IMR-90 (cell line): Measurements from ENCODE around the gene GALNT14. TPM values are rescaled to one million over a fixed set of nuclear protein-coding genes. Genes with fewer than 3 reads are reported as not detected.

Experiments
- ATAC-seq: fragments of 200-7000 bp; cut with Tn5 transposase; 2 replicates; pipeline ENCODE4 v1.9.1; 2020; ENCODE audit warnings: low read depth, mild to moderate bottlenecking, moderate library complexity
- BruUV-seq: library from RNA; stranded (reverse); fragments of 400-500 nt; replicated peaks from 2 replicates; lab custom pipeline; 2021; lab: Mats Ljungman, UMichigan
- CTCF ChIA-PET: fragments of 300-600 bp; formaldehyde crosslinking; extraction: SDS; loops from one replicate; lab custom pipeline; 2021; ENCODE audit warnings: antibody characterized with exemption; lab: Yijun Ruan, JAX
- POLR2A ChIA-PET: fragments of 300-600 bp; sonication (Branson Sonifier 250); formaldehyde crosslinking; loops from one replicate; lab custom pipeline; 2022; ENCODE audit warnings: antibody characterized with exemption; ENCODE audit not compliant: unreplicated experiment; lab: Charles Lee
- DNase-seq: peaks from one replicate; pipeline ENCODE4 v3.0.0; 2013
- H2AFZ ChIP-seq: replicated peaks from 2 replicates; pipeline ENCODE3; 2013; ENCODE audit warnings: low read length, mild to moderate bottlenecking; ENCODE audit not compliant: poor library complexity
- H2AK5ac ChIP-seq: 2 replicates; pipeline ENCODE4 v1.6.1; 2013; ENCODE audit warnings: low read depth, low read length, inconsistent platforms
- H2AK9ac ChIP-seq: replicated peaks from 2 replicates; pipeline ENCODE3; 2013; ENCODE audit warnings: mild to moderate bottlenecking, low read depth, low read length, moderate library complexity; ENCODE audit not compliant: poor library complexity
- H2BK120ac ChIP-seq: 2 replicates; pipeline ENCODE4 v1.6.1; 2013; ENCODE audit warnings: low read depth, low read length, inconsistent platforms
- H2BK15ac ChIP-seq: 3 replicates; pipeline ENCODE4 v1.6.1; 2013; ENCODE audit warnings: low read depth, low read length, inconsistent platforms
- H2BK20ac ChIP-seq: 2 replicates; pipeline ENCODE4 v1.6.1; 2013; ENCODE audit warnings: low read depth, mild to moderate bottlenecking, inconsistent platforms, low read length, moderate library complexity
- H2BK5ac ChIP-seq: 2 replicates; pipeline ENCODE4 v1.6.1; 2013; ENCODE audit warnings: mild to moderate bottlenecking, low read depth, low read length, inconsistent platforms; ENCODE audit not compliant: poor library complexity, severe bottlenecking
- H3K14ac ChIP-seq: replicated peaks from 2 replicates; pipeline ENCODE4 v1.6.1; 2013; ENCODE audit warnings: low read depth, low read length, inconsistent platforms
- H3K18ac ChIP-seq: 2 replicates; pipeline ENCODE4 v1.6.1; 2013; ENCODE audit warnings: low read depth, low read length, control low read depth
- H3K23ac ChIP-seq: 2 replicates; pipeline ENCODE4 v1.6.1; 2013; ENCODE audit warnings: low read depth, low read length, inconsistent platforms
- H3K27ac ChIP-seq: 2 replicates; pipeline ENCODE4 v1.5.1; 2013; ENCODE audit warnings: mild to moderate bottlenecking, control low read depth, low read length; ENCODE audit not compliant: insufficient read depth
- H3K27me3 ChIP-seq: 2 replicates; pipeline ENCODE4 v1.6.1; 2013; ENCODE audit warnings: low read length; ENCODE audit not compliant: control insufficient read depth, insufficient read depth
- H3K36me3 ChIP-seq: 2 replicates; pipeline ENCODE4 v1.6.1; 2013; ENCODE audit warnings: low read length, mixed read lengths; ENCODE audit not compliant: control insufficient read depth, insufficient read depth
- H3K4ac ChIP-seq: 2 replicates; pipeline ENCODE4 v1.6.1; 2013; ENCODE audit warnings: low read depth, low read length, inconsistent platforms
- H3K4me1 ChIP-seq: 2 replicates; pipeline ENCODE4 v1.6.1; 2013; ENCODE audit warnings: low read length, mixed read lengths; ENCODE audit not compliant: control insufficient read depth, insufficient read depth
- H3K4me2 ChIP-seq: 2 replicates; pipeline ENCODE4 v1.6.1; 2013; ENCODE audit warnings: low read depth, mild to moderate bottlenecking, control low read depth, low read length, moderate library complexity
- H3K4me3 ChIP-seq: 2 replicates; pipeline ENCODE4 v1.5.1; 2013; ENCODE audit warnings: low read depth, mild to moderate bottlenecking, control low read depth, low read length, moderate library complexity; ENCODE audit not compliant: insufficient read depth
- H3K56ac ChIP-seq: 2 replicates; pipeline ENCODE4 v1.6.1; 2013; ENCODE audit warnings: low read length, inconsistent platforms; ENCODE audit not compliant: insufficient read depth; ENCODE audit errors: extremely low read depth
- H3K79me1 ChIP-seq, 2 experiments: 2 replicates each; pipeline ENCODE4 v1.6.1; 2013; ENCODE audit warnings: low read length in 2 of 2, inconsistent platforms in 1 of 2, low read depth in 1 of 2
- H3K9ac ChIP-seq: 2 replicates; pipeline ENCODE4 v1.6.1; 2013; ENCODE audit warnings: low read depth, low read length, control low read depth
- H3K9me1 ChIP-seq: 2 replicates; pipeline ENCODE4 v1.6.1; 2013; ENCODE audit warnings: low read length, inconsistent platforms; ENCODE audit not compliant: insufficient read depth
- H3K9me3 ChIP-seq: 2 replicates; pipeline ENCODE4 v1.6.1; 2013; ENCODE audit warnings: low read length; ENCODE audit not compliant: control insufficient read depth, insufficient read depth
- H4K20me1 ChIP-seq: 2 replicates; pipeline ENCODE4 v1.6.1; 2013; ENCODE audit warnings: low read length, inconsistent platforms; ENCODE audit not compliant: insufficient read depth
- H4K5ac ChIP-seq: 2 replicates; pipeline ENCODE4 v1.6.1; 2013; ENCODE audit warnings: mild to moderate bottlenecking, low read depth, low read length, control low read depth
- H4K8ac ChIP-seq, 2 experiments: 2 replicates each; pipeline ENCODE4 v1.6.1; 2013; ENCODE audit warnings: low read depth in 2 of 2, low read length in 2 of 2, control low read depth in 1 of 2, inconsistent platforms in 1 of 2
- H4K91ac ChIP-seq: 2 replicates; pipeline ENCODE4 v1.6.1; 2013; ENCODE audit warnings: low read depth, low read length, inconsistent platforms; ENCODE audit not compliant: insufficient read depth
- SMC3 ChIP-seq: fragments of 150-350 bp; IDR thresholded peaks from 2 replicates; pipeline ENCODE4 v1.6.1; 2016; ENCODE audit warnings: low read depth, mild to moderate bottlenecking, antibody characterized with exemption, low read length, moderate library complexity
- WGBS, 2 experiments: methylation state at CpG; one replicate each; pipeline versions ENCODE4 v1.1.5 to v1.1.7; 2013; ENCODE audit warnings: missing lambda C conversion rate in 2 of 2; ENCODE audit not compliant: insufficient read length in 1 of 2; ENCODE audit errors: extremely low coverage in 2 of 2; 5-methylcytosine and 5-hydroxymethylcytosine counted together
- dilution Hi-C: fragments of 300-500 bp; cut with HindIII; formaldehyde crosslinking; loops from one replicate; pipeline ENCODE4 v1.14.3; 2018; ENCODE audit warnings: low sequenced_read_pairs; ENCODE audit not compliant: unreplicated experiment
- in situ Hi-C: fragments of 300-500 bp; cut with MboI; formaldehyde crosslinking; loops from 3 replicates; pipeline ENCODE4 v1.14.3; 2019; ENCODE audit warnings: low sequenced_read_pairs, inconsistent platforms, mixed read lengths
- intact Hi-C: fragments of 100-400 bp; cut with micrococcal nuclease; formaldehyde crosslinking; loops from 2 replicates; pipeline ENCODE4 v1.10.0; 2022
- polyA plus RNA-seq, 3 experiments: library from polyadenylated mRNA; depleted of rRNA; stranded (reverse); fragments of >200 nt; gene quantifications; 2 replicates each; pipeline ENCODE4 v1.2.3, GENCODE V29; 2012; ENCODE audit warnings: low replicate concordance in 1 of 3
- total RNA-seq: library from RNA; depleted of rRNA; stranded (reverse); fragments of >200 nt; gene quantifications from 2 replicates; pipeline ENCODE4 v1.2.3, GENCODE V29; 2012
- TF ChIP-seq, protein P1 (sequence below): conservative IDR thresholded peaks from 2 replicates; pipeline ENCODE4 v1.5.1; 2012; ENCODE audit warnings: mild to moderate bottlenecking, low read depth, low read length, improper control_type of control experiment

Gene GALNT14
- total and polyA plus RNA-seq, 2 of the 4 experiments (the other 2 are of a cell fraction): 0.15 to 0.18 TPM

DNA sequence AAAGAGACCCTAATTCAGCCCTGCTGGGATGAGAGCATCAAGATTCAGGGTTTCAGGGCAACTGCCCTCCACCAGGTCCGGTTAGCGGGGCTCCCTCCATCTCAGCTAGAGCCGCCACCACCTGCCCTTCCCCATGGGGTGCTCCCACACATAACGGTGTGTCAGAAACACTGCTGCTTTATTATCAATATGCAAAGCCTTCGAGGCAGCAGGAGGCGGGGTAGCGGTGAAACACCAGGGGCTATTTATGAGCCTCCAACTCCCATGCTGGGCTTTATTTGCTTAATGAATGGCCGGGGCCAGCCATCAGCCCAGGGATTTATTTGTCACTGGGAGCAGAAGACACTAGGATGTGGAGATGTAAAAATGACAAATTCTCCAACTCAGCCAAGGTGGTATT is 109.8 kb downstream of the GALNT14 start:
- Histone ChIP-seq H4K91ac (no peak overlapping the region), H3K4me1 (no peaks in the 10 kb centered on the region), H3K36me3 (no peaks in the 10 kb centered on the region), H3K14ac (no peak overlapping the region), H3K79me1 (no peaks in the 10 kb centered on the region), H3K27me3 (peaks cover 2% of the 10 kb centered on the region; the same call in 1 of the 2 replicates), H2BK5ac (no peak overlapping the region), H2BK120ac (no peak overlapping the region), H4K5ac (no peak overlapping the region), H2AK9ac (no peak overlapping the region), H3K27ac (no peak overlapping the region), H3K18ac (no peak overlapping the region), H2BK20ac (no peak overlapping the region), H4K8ac (no peak overlapping the region), H3K9me1 (no peaks in the 10 kb centered on the region), H3K9ac (no peak overlapping the region), H3K4me2 (no peak overlapping the region), H4K20me1 (no peaks in the 10 kb centered on the region), H2AK5ac (no peak overlapping the region), H3K56ac (no peak overlapping the region), H3K23ac (no peak overlapping the region), H3K9me3 (no peaks in the 10 kb centered on the region), H2BK15ac (no peak overlapping the region), H3K4ac (no peak overlapping the region), H2AFZ (no peak overlapping the region), H3K4me3 (no peak overlapping the region)
- in situ Hi-C loops: no loop called here
- CTCF ChIA-PET: no interaction called here
- WGBS, 2 experiments: 24% methylated on average over 2 of the region's 8 CpGs; no CpG with 5 or more reads in 1 of the 2 experiments
- ATAC-seq (no peak), DNase-seq (no peak)
- intact Hi-C loops: no loop called here
- BruUV-seq: no TSS peak
- POLR2A ChIA-PET: no interaction called here
- TF ChIP-seq, protein P1, sequence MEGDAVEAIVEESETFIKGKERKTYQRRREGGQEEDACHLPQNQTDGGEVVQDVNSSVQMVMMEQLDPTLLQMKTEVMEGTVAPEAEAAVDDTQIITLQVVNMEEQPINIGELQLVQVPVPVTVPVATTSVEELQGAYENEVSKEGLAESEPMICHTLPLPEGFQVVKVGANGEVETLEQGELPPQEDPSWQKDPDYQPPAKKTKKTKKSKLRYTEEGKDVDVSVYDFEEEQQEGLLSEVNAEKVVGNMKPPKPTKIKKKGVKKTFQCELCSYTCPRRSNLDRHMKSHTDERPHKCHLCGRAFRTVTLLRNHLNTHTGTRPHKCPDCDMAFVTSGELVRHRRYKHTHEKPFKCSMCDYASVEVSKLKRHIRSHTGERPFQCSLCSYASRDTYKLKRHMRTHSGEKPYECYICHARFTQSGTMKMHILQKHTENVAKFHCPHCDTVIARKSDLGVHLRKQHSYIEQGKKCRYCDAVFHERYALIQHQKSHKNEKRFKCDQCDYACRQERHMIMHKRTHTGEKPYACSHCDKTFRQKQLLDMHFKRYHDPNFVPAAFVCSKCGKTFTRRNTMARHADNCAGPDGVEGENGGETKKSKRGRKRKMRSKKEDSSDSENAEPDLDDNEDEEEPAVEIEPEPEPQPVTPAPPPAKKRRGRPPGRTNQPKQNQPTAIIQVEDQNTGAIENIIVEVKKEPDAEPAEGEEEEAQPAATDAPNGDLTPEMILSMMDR: no peak
- TF ChIP-seq SMC3: no peak
- dilution Hi-C loops: no loop called here
